Lung (tissue), 12 donors: ENCODE measurements around the gene DOK7. TPM values are rescaled to one million over a fixed set of nuclear protein-coding genes. Genes with fewer than 3 reads are reported as not detected.

Experiments used
- ATAC-seq: fragments of 200-7000 bp; cut with Tn5 transposase; one replicate; pipeline ENCODE4 v1.9.1; 2020; ENCODE audit warnings: moderate number of reproducible peaks; ENCODE audit not compliant: insufficient read depth, low FRiP score
- DNase-seq, 3 donors: peaks; one replicate each; pipeline ENCODE4 v3.0.0-alpha.2; 2013 to 2017
- H3K27ac ChIP-seq, 2 donors: one replicate each; pipeline ENCODE4 v1.5.1; 2013; ENCODE audit warnings: mild to moderate bottlenecking in 2 of 2, moderate library complexity in 2 of 2, control low read depth in 1 of 2, inconsistent platforms in 1 of 2, low read depth in 1 of 2, low read length in 1 of 2
- H3K27me3 ChIP-seq, 3 donors: one replicate each; pipeline ENCODE4 v1.5.1; 2013; ENCODE audit warnings: low read length in 2 of 3; ENCODE audit not compliant: control insufficient read depth in 3 of 3, insufficient read depth in 3 of 3
- H3K36me3 ChIP-seq, 4 donors: one replicate each; pipeline ENCODE4 v1.5.1; 2013; ENCODE audit warnings: low read length in 4 of 4, mild to moderate bottlenecking in 1 of 4, moderate library complexity in 1 of 4; ENCODE audit not compliant: control insufficient read depth in 4 of 4, insufficient read depth in 4 of 4
- H3K4me1 ChIP-seq, 5 donors: one replicate each; pipeline ENCODE4 v1.5.1; 2013; ENCODE audit warnings: low read length in 5 of 5, mild to moderate bottlenecking in 2 of 5, moderate library complexity in 1 of 5; ENCODE audit not compliant: control insufficient read depth in 5 of 5, insufficient read depth in 5 of 5
- H3K4me3 ChIP-seq: one replicate; pipeline ENCODE4 v1.5.1; 2013; ENCODE audit warnings: mild to moderate bottlenecking, control low read depth, moderate library complexity
- H3K9ac ChIP-seq, 2 donors: one replicate each; pipeline ENCODE4 v1.5.1; 2013; ENCODE audit warnings: low read length in 2 of 2, control low read depth in 1 of 2; ENCODE audit not compliant: insufficient read depth in 1 of 2
- H3K9me3 ChIP-seq, 4 donors: one replicate each; pipeline ENCODE4 v1.5.1; 2013; ENCODE audit warnings: low read length in 3 of 4, mild to moderate bottlenecking in 1 of 4, moderate library complexity in 1 of 4; ENCODE audit not compliant: control insufficient read depth in 4 of 4, insufficient read depth in 3 of 4
- CTCF ChIP-seq: IDR thresholded peaks from 2 replicates; pipeline ENCODE4 v1.5.1; 2012; ENCODE audit warnings: mild to moderate bottlenecking; ENCODE audit errors: control extremely low read depth, extremely low read depth
- WGBS, 2 donors: extraction: QIAGEN DNeasy Blood & Tissue Kit; methylation state at CpG; one replicate each; pipeline ENCODE4 v1.1.7; 2013; 5-methylcytosine and 5-hydroxymethylcytosine counted together
- polyA plus RNA-seq, 2 donors: library from polyadenylated mRNA; stranded (reverse); fragments of 200-250 nt; gene quantifications; one replicate each; pipeline ENCODE4 v1.2.1, GENCODE V29; 2013
- total RNA-seq, 2 donors: library from RNA; depleted of rRNA in 1 of 2; stranded (reverse); fragments of >200 nt in 1 of 2; gene quantifications; one replicate each; pipeline ENCODE4 v1.2.1, GENCODE V29; 2014 to 2021
- donor health status: control.
- donor health status: control.
- donor health status: Bipolar disorder and iron deficiency.
- donor health status: healthy.
- donor health status: DM: yes; HTN: yes; CAD: no.

Gene DOK7
- total and polyA plus RNA-seq, 4 donors: 0.53 to 2.7 (median 1.4) TPM

GRCh38 chr4:3493720-3494461 is 30.8 kb downstream of the DOK7 start:
- ATAC-seq: no peak
- TF ChIP-seq CTCF: no peak
- H3K36me3 ChIP-seq: no peaks in the 10 kb centered on the region
- no peaks in the 10 kb centered on the region for H3K9me3 ChIP-seq
- no peak overlapping the region for H3K9ac ChIP-seq
- no peak overlapping the region for H3K27ac ChIP-seq
- DNase-seq: no peak
- H3K4me1 ChIP-seq: peaks cover 0 to 11% (median 3%) of the 10 kb centered on the region in 5 donors
- H3K27me3 ChIP-seq: peaks cover 0 to 43% (median 17%) of the 10 kb centered on the region in 3 donors
- no peak overlapping the region for H3K4me3 ChIP-seq
- WGBS, 2 donors: 57% methylated on average over 15 to 20 of the region's 20 CpGs

- H3K9ac ChIP-seq: no peak overlapping the region
- no peak for ATAC-seq
Observed at GRCh38 chr4:3494462-3494871, 31.4 kb downstream of the DOK7 start.

GRCh38 chr4:3495204-3495975 is 32.3 kb downstream of the DOK7 start:
- DNase-seq (no peak), ATAC-seq (no peak)
- Histone ChIP-seq H3K36me3 (peaks cover 0 to 9% (median 0%) of the 10 kb centered on the region in 4 donors), H3K4me3 (no peak overlapping the region), H3K9ac (no peak overlapping the region), H3K27me3 (peaks cover 0 to 40% (median 15%) of the 10 kb centered on the region in 3 donors), H3K27ac (no peak overlapping the region), H3K4me1 (peaks cover 0 to 11% (median 3%) of the 10 kb centered on the region in 5 donors), H3K9me3 (no peaks in the 10 kb centered on the region)
- 78 to 80% methylated on average over 26 to 28 of the region's 28 CpGs for WGBS, 2 donors
- TF ChIP-seq CTCF: no peak

More at GRCh38 chr4:3494462-3494871, 31.4 kb downstream of the DOK7 start:
- H3K27ac ChIP-seq: no peak overlapping the region
- peaks cover 0 to 11% (median 3%) of the 10 kb centered on the region in 5 donors for H3K4me1 ChIP-seq
- DNase-seq: no peak
- TF ChIP-seq CTCF: no peak
- no peaks in the 10 kb centered on the region for H3K9me3 ChIP-seq
- WGBS, 2 donors: 36 to 56% methylated on average over 15 of the region's 15 CpGs
- peaks cover 0 to 43% (median 17%) of the 10 kb centered on the region in 3 donors for H3K27me3 ChIP-seq
- no peaks in the 10 kb centered on the region for H3K36me3 ChIP-seq
- H3K4me3 ChIP-seq: no peak overlapping the region
